A549 (cell line): ENCODE results near the gene RAP1GDS1.

Experiments
- GATA3 ChIP-seq: IDR thresholded peaks from 2 replicates; pipeline ENCODE4 v1.6.1; 2012; ENCODE audit warnings: borderline replicate concordance
- JUN ChIP-seq, 2 experiments: fragments of >200 bp; sonication (Bioruptor Twin); formaldehyde crosslinking; IDR thresholded peaks; 2 replicates in 1 of 2; 3 replicates in 1 of 2; pipeline ENCODE4 v1.6.1; 2016 to 2017
- TP53 ChIP-seq: fragments of 250-450 bp; sonication (Bioruptor Pico); IDR thresholded peaks from 2 replicates; pipeline ENCODE4 v1.5.0; 2021; ENCODE audit warnings: mild to moderate bottlenecking, moderate library complexity
- TF ChIP-seq, protein P1 (sequence below): fragments of >200 bp; sonication (Bioruptor Twin); formaldehyde crosslinking; IDR thresholded peaks from 3 replicates; pipeline ENCODE4 v1.5.1; 2016
- TF ChIP-seq, protein P2 (sequence below): fragments of 200-600 bp; sonication (generic); IDR thresholded peaks from 2 replicates; pipeline ENCODE4 v1.6.1; 2016; ENCODE audit warnings: antibody characterized with exemption, mild to moderate bottlenecking, moderate library complexity
- TF ChIP-seq, protein P3 (sequence below): fragments of 450-650 bp; IDR thresholded peaks from 2 replicates; pipeline ENCODE4 v1.6.1; 2014; ENCODE audit warnings: antibody characterized with exemption

GRCh38 chr4:98394134-98394533 is 132.9 kb downstream of the RAP1GDS1 start:
- TF ChIP-seq JUN (IDR thresholded peaks at IDR 0.05) = no peak
- TF ChIP-seq, protein P1, sequence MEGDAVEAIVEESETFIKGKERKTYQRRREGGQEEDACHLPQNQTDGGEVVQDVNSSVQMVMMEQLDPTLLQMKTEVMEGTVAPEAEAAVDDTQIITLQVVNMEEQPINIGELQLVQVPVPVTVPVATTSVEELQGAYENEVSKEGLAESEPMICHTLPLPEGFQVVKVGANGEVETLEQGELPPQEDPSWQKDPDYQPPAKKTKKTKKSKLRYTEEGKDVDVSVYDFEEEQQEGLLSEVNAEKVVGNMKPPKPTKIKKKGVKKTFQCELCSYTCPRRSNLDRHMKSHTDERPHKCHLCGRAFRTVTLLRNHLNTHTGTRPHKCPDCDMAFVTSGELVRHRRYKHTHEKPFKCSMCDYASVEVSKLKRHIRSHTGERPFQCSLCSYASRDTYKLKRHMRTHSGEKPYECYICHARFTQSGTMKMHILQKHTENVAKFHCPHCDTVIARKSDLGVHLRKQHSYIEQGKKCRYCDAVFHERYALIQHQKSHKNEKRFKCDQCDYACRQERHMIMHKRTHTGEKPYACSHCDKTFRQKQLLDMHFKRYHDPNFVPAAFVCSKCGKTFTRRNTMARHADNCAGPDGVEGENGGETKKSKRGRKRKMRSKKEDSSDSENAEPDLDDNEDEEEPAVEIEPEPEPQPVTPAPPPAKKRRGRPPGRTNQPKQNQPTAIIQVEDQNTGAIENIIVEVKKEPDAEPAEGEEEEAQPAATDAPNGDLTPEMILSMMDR = no peak
- TF ChIP-seq, protein P2, sequence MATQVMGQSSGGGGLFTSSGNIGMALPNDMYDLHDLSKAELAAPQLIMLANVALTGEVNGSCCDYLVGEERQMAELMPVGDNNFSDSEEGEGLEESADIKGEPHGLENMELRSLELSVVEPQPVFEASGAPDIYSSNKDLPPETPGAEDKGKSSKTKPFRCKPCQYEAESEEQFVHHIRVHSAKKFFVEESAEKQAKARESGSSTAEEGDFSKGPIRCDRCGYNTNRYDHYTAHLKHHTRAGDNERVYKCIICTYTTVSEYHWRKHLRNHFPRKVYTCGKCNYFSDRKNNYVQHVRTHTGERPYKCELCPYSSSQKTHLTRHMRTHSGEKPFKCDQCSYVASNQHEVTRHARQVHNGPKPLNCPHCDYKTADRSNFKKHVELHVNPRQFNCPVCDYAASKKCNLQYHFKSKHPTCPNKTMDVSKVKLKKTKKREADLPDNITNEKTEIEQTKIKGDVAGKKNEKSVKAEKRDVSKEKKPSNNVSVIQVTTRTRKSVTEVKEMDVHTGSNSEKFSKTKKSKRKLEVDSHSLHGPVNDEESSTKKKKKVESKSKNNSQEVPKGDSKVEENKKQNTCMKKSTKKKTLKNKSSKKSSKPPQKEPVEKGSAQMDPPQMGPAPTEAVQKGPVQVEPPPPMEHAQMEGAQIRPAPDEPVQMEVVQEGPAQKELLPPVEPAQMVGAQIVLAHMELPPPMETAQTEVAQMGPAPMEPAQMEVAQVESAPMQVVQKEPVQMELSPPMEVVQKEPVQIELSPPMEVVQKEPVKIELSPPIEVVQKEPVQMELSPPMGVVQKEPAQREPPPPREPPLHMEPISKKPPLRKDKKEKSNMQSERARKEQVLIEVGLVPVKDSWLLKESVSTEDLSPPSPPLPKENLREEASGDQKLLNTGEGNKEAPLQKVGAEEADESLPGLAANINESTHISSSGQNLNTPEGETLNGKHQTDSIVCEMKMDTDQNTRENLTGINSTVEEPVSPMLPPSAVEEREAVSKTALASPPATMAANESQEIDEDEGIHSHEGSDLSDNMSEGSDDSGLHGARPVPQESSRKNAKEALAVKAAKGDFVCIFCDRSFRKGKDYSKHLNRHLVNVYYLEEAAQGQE = no peak
- TF ChIP-seq, protein P3, sequence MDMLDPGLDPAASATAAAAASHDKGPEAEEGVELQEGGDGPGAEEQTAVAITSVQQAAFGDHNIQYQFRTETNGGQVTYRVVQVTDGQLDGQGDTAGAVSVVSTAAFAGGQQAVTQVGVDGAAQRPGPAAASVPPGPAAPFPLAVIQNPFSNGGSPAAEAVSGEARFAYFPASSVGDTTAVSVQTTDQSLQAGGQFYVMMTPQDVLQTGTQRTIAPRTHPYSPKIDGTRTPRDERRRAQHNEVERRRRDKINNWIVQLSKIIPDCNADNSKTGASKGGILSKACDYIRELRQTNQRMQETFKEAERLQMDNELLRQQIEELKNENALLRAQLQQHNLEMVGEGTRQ = no peak
- no peak for TF ChIP-seq GATA3
- TF ChIP-seq TP53 (CRISPR knock-in tag) = no peak
